Caki2 (cell line): ENCODE measurements around the gene MEGF10. TPM values are rescaled to one million over a fixed set of nuclear protein-coding genes. Genes with fewer than 3 reads are reported as not detected.

ENCODE experiments used
- DNase-seq: peaks from one replicate; pipeline ENCODE4 v3.0.0-alpha.2; 2015; ENCODE audit warnings: low read depth
- in situ Hi-C: cut with HindIII; loops from 2 replicates; pipeline ENCODE4 v1.10.0; 2016; ENCODE audit warnings: low sequenced_read_pairs, low pct_unique_long_range_greater_than_20kb, mixed read lengths
- total RNA-seq: library from RNA; depleted of rRNA; stranded (reverse); fragments of >200 nt; shearing (Covaris generic); gene quantifications from 2 replicates; pipeline ENCODE4 v1.2.3, GENCODE V29; 2014; ENCODE audit warnings: low replicate concordance; rRNA removed

MEGF10 gene
- total RNA-seq, 1 experiment from 2014 or later, result not detected

DNA sequence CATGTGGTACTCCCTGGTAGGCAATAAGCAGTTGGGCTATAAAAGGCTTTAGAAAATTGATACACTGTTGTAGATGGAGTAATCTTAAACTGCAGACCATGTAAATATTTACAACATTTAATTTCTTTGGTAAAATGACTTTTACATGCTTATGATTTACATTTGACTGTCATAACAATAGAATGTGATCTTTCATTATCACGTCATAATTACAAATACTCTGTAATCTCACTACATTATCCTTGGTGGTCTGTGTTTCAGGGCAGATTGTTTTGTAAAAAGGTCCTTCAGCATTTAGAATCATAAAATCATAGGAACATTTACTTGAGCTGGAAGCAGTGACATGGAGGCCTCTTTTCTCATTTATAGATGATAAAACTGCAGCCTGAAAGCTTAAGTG, 153.6 kb downstream of the MEGF10 start:
- in situ Hi-C loops, result no loop called here
- no peak for DNase-seq

DNA sequence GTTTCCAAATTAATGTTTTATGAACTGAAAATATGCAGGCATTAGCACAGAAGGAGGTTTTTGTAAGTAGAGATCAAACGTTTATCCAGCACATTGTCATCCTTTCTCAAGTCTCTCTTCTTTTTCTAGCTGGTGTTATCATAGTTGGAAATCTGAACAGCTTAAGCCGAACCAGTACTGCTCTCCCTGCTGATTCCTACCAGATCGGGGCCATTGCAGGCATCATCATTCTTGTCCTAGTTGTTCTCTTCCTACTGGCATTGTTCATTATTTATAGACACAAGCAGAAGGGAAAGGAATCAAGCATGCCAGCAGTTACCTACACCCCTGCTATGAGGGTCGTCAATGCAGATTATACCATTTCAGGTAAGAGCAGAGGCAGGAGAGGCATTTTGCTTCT, 154.7 kb downstream of the MEGF10 start:
- in situ Hi-C loops, result no loop called here
- no peak for DNase-seq

DNA sequence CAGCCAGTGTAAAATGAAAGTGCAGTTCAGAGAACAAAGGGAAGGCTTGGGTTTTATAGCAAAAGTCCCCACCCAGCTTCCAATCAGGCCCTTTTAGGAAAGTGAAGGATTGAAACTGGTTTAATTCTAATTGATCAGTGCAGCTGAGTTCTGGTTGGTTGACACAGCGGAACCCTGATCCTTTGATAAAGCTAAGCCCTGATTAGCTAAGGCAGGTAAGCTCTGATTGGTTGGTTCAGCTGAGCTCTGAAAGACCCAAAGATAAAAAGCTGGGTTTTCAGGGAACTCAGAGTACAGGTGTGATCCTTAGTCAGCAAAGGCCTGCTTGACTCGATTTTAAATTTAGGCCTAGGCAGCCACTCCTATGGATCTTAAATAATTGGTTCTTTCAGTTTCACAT, 156.0 kb downstream of the MEGF10 start:
- in situ Hi-C loops, result no loop called here

DNA sequence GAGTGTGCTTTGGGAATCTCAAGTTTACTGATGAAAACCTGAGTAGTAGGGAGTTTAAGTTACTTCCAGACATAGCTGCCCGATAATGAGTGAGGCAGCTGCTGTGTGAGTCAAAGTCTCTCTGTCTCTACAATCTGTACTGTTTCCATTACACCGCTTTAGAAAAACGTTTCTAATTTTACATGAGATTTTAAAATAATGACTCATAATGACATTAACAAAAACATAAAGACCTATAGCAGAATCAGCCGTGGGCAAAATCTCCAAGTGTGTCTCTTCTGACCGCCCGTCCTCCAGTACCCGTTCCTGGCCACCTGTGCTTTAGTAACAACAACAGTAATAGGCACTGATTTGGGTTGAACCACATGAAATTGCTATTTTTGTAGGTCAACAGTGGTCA, 157.2 kb downstream of the MEGF10 start:
- in situ Hi-C loops, result no loop called here
- no peak for DNase-seq

More for the DNA sequence above, 156.0 kb downstream of the MEGF10 start:
- DNase-seq, result no peak

DNA sequence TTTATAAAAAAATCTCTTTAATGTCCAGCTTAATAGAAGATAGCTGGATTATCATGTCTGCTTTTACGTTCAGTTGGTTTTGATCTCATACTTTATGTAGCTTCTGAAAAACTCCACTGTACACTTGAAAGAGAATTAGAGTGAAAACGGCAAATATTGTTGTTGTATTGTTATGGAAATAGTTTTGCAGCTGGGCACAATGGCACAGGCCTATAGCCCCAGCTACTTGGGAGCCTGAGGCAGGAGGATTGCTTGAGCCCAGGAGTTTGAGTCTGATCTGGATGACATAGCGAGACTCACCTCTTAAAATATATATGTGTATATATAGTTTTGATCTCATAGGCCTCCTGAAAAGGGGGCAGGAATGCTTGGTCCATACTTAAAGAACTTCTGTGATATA, 159.4 kb downstream of the MEGF10 start:
- in situ Hi-C loops, result no loop called here
- no peak for DNase-seq

DNA sequence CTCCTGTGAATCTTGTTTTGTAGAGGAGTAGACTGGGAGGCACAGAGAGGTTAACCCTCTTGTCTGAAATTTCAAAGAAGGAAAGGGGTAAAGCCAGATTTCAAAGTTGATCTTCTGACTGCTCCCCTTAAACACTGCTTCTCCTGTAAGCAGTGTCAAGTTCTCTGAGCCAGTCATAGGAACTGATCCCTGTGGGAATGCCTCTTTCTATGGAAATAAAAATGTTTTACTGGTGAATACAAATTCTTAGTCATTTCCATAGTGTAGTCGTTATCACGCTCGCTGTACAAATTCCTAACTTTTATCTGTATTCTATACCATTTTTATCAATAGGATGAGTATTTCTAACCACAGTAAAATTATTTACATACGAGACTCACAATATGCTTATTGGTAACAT, 160.5 kb downstream of the MEGF10 start:
- in situ Hi-C loops, result no loop called here
- no peak for DNase-seq

DNA sequence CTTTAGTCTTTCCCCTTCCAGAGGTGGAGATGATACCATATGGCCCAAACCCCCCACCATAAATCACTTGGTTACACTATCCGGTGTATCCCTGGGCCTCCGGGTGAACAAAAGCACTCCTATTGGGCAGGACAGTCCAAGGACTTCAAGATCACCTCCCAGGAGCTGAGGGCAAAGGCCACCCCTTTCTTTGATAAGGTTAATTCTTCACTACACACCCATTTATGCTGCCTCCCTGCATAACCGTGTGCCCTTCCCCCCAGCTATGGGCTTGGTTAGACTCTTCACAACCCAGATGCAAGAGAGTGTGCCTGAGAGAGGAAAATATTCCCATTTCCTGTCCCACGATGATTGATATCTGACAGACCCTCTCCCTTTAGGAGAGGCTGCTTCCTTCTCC, 162.0 kb downstream of the MEGF10 start:
- DNase-seq, result no peak
- in situ Hi-C loops, result no loop called here

DNA sequence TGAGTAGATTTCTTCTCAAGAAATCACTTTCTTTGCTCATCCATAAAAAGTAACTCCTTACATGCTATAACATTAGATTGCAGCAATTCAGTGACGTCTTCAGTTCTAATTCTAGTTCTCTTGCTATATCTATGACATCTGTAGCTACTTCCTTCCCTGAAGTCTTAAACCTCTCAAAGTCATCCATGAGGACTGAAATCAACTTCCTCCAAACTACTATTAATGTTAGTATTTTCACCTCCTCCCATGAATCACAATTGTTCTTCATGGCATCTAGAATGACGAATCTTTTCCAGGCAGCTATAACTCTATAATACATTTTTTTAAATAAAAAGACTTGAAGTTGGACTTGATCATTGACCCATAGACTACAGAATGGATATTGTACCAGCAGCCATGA, 180.6 kb downstream of the MEGF10 start:
- no peak for DNase-seq
- in situ Hi-C loops, result no loop called here

DNA sequence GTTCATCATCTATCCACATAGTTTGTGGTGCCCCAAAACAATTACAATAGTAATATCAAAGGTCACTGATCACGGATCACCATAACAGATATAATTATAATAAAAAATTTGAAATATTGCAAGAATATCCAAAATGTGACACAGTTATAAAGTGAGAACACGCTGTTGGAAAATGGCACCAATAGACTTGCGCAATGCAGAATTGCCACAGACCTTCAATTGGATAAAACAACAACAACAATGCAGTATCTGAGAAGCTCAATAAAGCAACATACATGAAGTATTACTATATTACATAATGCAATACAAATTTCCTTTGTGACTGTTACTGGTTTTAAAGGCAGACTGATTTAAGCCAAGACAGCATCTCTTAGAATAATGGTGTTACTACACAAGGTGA, 182.1 kb downstream of the MEGF10 start:
- no peak for DNase-seq
- in situ Hi-C loops, result no loop called here

DNA sequence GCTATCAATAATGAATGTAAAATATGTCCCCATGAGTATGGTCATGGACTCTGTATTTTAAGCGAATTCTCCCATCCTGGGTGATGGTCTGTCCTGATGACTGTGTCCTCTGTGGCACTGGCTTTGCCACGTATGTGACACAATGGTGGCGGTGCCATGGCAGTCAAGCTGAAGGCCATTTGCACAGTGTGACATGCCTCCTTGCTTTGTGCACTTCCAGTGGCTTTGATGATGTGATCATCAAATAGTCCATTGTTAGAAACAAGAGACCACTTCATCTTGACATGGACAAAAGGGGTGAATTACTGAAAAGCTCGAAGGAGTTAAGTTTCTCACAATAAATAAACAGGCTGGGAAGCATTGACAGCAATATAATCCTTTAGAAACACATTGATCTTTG, 195.9 kb downstream of the MEGF10 start:
- in situ Hi-C loops, result no loop called here
- no peak for DNase-seq

DNA sequence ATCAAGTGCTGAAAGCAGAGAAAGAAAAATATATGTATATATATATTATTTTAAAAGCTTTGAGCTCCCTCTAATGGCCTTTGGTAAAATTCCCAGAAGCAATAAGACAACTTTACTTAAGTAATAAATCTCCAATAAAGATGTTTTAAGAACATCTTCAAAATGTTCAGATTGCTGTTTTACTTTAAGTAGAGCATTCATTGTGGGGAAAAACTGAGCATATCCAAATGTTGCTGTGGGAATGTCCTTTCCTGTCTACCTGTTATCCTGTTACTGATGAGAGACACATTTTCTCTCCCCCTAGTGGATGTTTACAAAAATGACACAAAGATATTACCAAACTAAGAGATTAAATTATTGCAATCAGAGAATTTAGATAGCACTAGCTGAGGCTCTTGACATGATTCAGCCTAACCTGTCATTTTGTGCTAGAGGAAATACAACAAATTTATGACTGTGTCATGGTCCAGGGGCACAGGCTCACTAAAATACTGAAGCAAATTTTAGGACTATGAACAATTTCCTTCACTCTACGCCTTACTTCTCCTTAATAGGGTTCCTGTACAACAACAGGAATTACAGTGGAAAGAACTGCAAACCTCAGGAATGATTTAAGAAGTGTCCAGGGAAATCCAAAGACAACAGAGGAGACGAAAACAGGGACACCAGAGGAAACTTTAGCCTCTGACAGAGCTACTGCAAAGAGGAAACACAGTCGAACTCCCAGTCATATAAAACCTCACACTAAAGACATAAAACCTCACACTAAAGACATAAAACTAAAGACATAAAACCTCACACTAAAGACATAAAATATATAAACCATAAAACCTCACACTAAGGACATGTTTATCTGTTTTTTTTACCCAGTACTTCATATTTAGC, 202.5 kb downstream of the MEGF10 start:
- peak; percentile 69 for DNase-seq
- in situ Hi-C loops, result no loop called here

DNA sequence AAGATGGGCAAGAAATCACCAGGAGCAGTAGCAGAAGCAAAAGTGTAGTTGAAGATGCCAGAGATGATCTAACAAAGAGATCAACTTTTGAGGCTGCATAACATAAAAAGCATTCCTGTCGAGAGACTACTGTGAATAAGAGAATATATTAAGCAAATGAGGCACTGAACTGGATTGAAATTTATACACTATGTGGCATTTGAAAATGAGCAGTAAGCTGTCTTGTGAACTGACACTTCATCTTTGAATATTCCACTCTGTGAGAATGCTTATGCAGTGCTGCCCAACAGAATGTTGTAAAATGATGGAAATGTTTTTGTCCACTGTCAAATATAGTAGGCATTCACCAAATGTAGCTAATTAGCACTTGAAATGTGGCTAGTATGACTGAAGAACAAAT, 208.0 kb downstream of the MEGF10 start:
- in situ Hi-C loops, result no loop called here
- DNase-seq, result no peak

DNA sequence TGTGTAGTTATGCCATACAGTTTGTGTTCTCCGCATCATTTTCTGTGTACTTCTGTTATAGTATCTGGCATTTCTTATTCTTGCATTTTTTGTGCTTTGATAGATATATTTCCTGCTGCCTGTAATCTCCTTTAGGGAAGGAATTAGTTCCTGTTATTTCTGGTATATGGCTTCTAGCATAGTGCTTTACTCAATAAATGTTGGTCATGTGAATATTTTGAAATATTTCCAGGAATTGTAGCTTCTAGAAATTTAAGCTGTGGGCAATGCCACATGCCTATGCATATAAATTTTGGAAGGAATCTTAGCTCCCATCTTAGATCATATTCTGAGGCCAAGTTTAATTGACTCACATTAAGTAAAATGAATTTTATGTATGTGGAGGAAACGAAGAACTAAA, 215.3 kb downstream of the MEGF10 start:
- in situ Hi-C loops, result no loop called here
- DNase-seq, result no peak

DNA sequence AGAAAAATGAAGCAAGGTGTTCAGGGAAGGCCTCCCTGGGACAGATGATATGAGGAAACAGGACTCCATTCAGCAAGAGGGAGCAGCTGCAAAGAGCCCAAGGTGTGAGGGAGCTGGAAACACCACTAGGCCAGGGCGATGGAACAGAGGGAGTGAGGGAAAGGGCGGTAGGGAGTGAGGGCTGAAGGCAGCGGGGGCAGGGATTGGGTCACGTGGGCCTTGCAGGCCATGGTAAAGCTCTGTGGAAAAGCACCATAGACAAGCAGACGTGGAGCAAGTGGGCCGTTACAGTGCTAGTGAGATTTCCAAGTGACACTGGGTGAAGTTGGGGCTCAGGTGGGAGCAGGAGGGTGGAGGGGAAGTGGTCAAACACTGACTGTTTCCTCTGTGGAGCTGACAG, 216.0 kb downstream of the MEGF10 start:
- no peak for DNase-seq
- in situ Hi-C loops, result no loop called here

DNA sequence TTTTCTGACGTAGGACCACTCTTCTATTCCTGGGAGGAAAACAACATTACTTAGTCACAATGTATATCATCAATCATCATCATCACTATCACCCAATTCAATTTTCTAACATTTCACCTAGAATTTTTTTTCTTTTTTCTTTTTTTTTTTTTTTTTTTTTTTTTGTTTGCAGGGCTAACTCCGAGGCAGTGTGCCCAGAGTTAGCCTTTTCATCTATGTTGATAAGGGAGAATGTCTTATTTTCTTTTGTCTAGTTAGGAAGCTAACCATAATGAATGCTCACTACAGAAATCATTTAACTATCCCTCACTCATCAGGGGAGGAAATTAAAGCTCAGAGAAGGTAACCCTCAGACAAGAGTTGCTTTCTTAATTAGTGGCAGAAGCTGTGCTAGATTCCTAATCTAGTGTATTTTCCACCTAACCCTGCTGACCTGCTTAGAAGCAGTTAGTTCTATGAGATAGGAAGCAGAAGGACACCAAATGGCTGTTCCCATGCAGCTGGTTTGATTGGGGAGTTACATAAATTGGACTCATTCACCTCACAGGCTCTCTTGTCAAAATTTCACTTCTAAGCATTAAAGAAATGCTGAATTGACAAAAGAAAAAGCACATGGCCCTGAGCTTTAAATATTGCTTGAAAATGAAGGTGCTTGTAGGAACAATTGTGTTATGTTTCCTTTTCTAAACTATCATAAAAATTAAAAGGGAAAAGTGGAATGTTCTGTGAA, 218.2 kb downstream of the MEGF10 start:
- no peak for DNase-seq
- in situ Hi-C loops, result no loop called here

Other genes starting within 250 kb of the MEGF10 start
- gene C5orf63, start 217.3 kb upstream of the MEGF10 start, total RNA-seq, result not detected in 2 replicates
- gene PRRC1, start 226.8 kb downstream of the MEGF10 start, total RNA-seq, result 18.3 and 32.6 TPM in 2 replicates